ENCODE measurements around the gene TMCC1.

TMCC1 gene

DNA sequence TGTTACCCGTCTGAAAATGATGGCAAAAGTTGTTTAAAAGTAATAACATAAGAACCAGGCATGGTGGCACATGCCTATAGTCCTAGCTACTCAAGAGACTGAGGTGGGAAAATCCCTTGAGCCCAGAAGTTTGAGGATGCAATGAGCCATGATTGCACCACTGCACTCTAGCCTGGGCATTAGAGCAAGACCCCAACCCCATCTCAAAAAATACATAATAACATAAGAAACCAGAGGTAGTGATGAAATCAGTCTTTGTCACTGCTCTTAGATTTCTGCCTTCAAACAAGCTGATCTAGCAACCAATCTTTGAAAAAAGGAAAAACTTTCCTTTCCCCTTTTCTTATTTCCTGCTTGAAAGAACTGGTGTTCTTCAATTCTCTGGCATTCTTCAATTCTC lies 71.3 kb downstream of the TMCC1 start:
- Histone ChIP-seq H3K23ac (ENCODE audit: low read length in 2 of 2) (no peak overlapping the region), H3K14ac (ENCODE audit: low read length in 2 of 2) (no peak overlapping the region), H3K79me1 (replicated peaks; ENCODE audit: low read length, poor library complexity, severe bottlenecking) (peaks cover 13% of the 10 kb centered on the region), H3K27ac (ENCODE audit: low read length, poor library complexity, severe bottlenecking) (no peak overlapping the region), H2BK120ac (ENCODE audit: low read depth, low read length) (no peak overlapping the region), H2BK5ac (ENCODE audit: low read depth, low read length, poor library complexity, severe bottlenecking) (no peak overlapping the region), H3K36me3 (ENCODE audit: control insufficient read depth in 1 of 2, insufficient read depth in 2 of 2, low read depth in 1 of 2, low read length in 2 of 2) (peaks cover 0 to 9% of the 10 kb centered on the region in 2 experiments), H3K27me3 (ENCODE audit: control insufficient read depth in 1 of 2, insufficient read depth in 1 of 2, low read length in 2 of 2) (no peaks in the 10 kb centered on the region), H3K4me3 (ENCODE audit: insufficient read depth in 1 of 2, low read depth in 1 of 2, low read length in 2 of 2) (no peak overlapping the region), H4K8ac (ENCODE audit: low read length) (no peak overlapping the region), H3K4ac (ENCODE audit: low read depth in 1 of 2, low read length in 2 of 2) (no peak overlapping the region), H4K91ac (ENCODE audit: low read length) (no peak overlapping the region), H2BK15ac (ENCODE audit: low read depth, poor library complexity, severe bottlenecking) (no peak overlapping the region), H2AK5ac (ENCODE audit: low read length, severe bottlenecking) (no peak overlapping the region), H3K9me3 (ENCODE audit: control insufficient read depth, low read length) (no peaks in the 10 kb centered on the region), H3K4me2 (ENCODE audit: low read length, poor library complexity, severe bottlenecking) (no peak overlapping the region), H3K9ac (ENCODE audit: low read length) (peak overlapping the region; percentile 81), H3K4me1 (ENCODE audit: control insufficient read depth, insufficient read depth, low read depth, low read length) (peaks cover 1% of the 10 kb centered on the region), H2BK12ac (ENCODE audit: low read length in 2 of 2) (no peak overlapping the region), H2AFZ (ENCODE audit: low read depth, low read length) (no peak overlapping the region), H3K18ac (ENCODE audit: low read depth in 1 of 2, low read length in 2 of 2) (no peak overlapping the region)
- WGBS = 100% methylated on average over 1 of the region's 1 CpG
- no peak for DNase-seq

DNA sequence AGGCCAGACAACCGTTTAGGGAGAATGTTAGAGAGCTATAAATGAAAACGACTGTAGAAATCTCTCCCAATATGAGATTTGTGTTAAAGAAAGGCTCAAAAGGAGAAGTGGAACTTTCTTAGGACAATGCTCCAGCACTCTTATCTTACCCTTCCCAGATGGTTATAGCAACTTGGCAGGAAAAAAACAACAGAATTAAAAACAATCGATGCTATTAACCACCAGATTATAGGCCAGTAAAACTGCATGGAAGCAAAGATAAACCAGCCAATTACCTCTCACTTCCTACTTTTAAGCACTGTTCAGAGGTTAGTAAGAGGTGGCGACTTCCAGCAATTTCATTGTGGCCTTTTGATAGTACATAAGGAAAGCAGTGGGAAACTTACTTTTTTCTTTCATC lies 72.9 kb downstream of the TMCC1 start:
- no peak overlapping the region for H3K18ac ChIP-seq (ENCODE audit: low read depth in 1 of 2, low read length in 2 of 2)
- H2BK15ac ChIP-seq (ENCODE audit: low read depth, poor library complexity, severe bottlenecking) = no peak overlapping the region
- H3K36me3 ChIP-seq (ENCODE audit: control insufficient read depth in 1 of 2, insufficient read depth in 2 of 2, low read depth in 1 of 2, low read length in 2 of 2) = peaks cover 3 to 6% of the 10 kb centered on the region in 2 experiments
- H4K91ac ChIP-seq (ENCODE audit: low read length) = no peak overlapping the region
- no peak overlapping the region for H2BK120ac ChIP-seq (ENCODE audit: low read depth, low read length)
- no peaks in the 10 kb centered on the region for H3K27me3 ChIP-seq (ENCODE audit: control insufficient read depth in 1 of 2, insufficient read depth in 1 of 2, low read length in 2 of 2)
- H3K79me1 ChIP-seq (replicated peaks; ENCODE audit: low read length, poor library complexity, severe bottlenecking) = peaks cover 14% of the 10 kb centered on the region
- no peak overlapping the region for H3K27ac ChIP-seq (ENCODE audit: low read length, poor library complexity, severe bottlenecking)
- no peaks in the 10 kb centered on the region for H3K9me3 ChIP-seq (ENCODE audit: control insufficient read depth, low read length)
- no peak overlapping the region for H2BK12ac ChIP-seq (ENCODE audit: low read length in 2 of 2)
- H3K4me3 ChIP-seq (ENCODE audit: insufficient read depth in 1 of 2, low read depth in 1 of 2, low read length in 2 of 2) = no peak overlapping the region
- no peak overlapping the region for H3K14ac ChIP-seq (ENCODE audit: low read length in 2 of 2)
- H3K23ac ChIP-seq (ENCODE audit: low read length in 2 of 2) = no peak overlapping the region
- H3K4me2 ChIP-seq (ENCODE audit: low read length, poor library complexity, severe bottlenecking) = no peak overlapping the region
- DNase-seq = no peak
- H2BK5ac ChIP-seq (ENCODE audit: low read depth, low read length, poor library complexity, severe bottlenecking) = no peak overlapping the region
- 97% methylated on average over 3 of the region's 4 CpGs for WGBS
- H2AFZ ChIP-seq (ENCODE audit: low read depth, low read length) = no peak overlapping the region
- no peak overlapping the region for H4K8ac ChIP-seq (ENCODE audit: low read length)
- no peaks in the 10 kb centered on the region for H3K4me1 ChIP-seq (ENCODE audit: control insufficient read depth, insufficient read depth, low read depth, low read length)
- no peak overlapping the region for H3K4ac ChIP-seq (ENCODE audit: low read depth in 1 of 2, low read length in 2 of 2)
- H3K9ac ChIP-seq (ENCODE audit: low read length) = no peak overlapping the region
- H2AK5ac ChIP-seq (ENCODE audit: low read length, severe bottlenecking) = no peak overlapping the region

DNA sequence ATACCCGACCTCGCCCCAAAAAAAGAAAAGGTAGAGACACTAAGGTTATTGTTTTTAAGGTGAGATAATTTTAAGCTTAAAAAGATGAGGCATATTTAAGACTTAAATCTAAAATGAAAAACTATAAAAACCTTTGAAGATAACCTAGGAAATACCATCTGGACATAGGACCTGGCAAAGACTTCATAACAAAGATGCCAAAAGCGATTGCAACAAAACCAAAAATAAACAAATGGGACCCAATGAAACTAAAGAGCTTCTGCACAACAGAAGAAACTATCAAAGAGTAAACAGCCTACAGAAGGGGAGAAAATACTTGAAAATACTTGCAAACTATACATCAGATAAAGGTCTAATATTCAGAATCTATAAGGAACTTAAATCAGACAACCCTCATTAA lies 80.9 kb downstream of the TMCC1 start:
- no peak overlapping the region for H2BK120ac ChIP-seq (ENCODE audit: low read depth, low read length)
- no peak overlapping the region for H4K8ac ChIP-seq (ENCODE audit: low read length)
- H4K91ac ChIP-seq (ENCODE audit: low read length) = no peak overlapping the region
- no peak overlapping the region for H3K4ac ChIP-seq (ENCODE audit: low read depth in 1 of 2, low read length in 2 of 2)
- H2AK5ac ChIP-seq (ENCODE audit: low read length, severe bottlenecking) = no peak overlapping the region
- peaks cover 12% of the 10 kb centered on the region for H3K79me1 ChIP-seq (replicated peaks; ENCODE audit: low read length, poor library complexity, severe bottlenecking)
- H3K14ac ChIP-seq (ENCODE audit: low read length in 2 of 2) = no peak overlapping the region
- no peaks in the 10 kb centered on the region for H3K4me1 ChIP-seq (ENCODE audit: control insufficient read depth, insufficient read depth, low read depth, low read length)
- no peak for DNase-seq
- no peak overlapping the region for H2BK5ac ChIP-seq (ENCODE audit: low read depth, low read length, poor library complexity, severe bottlenecking)
- H3K36me3 ChIP-seq (ENCODE audit: control insufficient read depth in 1 of 2, insufficient read depth in 2 of 2, low read depth in 1 of 2, low read length in 2 of 2) = peaks cover 0 to 3% of the 10 kb centered on the region in 2 experiments
- H3K4me3 ChIP-seq (ENCODE audit: insufficient read depth in 1 of 2, low read depth in 1 of 2, low read length in 2 of 2) = no peak overlapping the region
- H2BK15ac ChIP-seq (ENCODE audit: low read depth, poor library complexity, severe bottlenecking) = no peak overlapping the region
- H3K27ac ChIP-seq (ENCODE audit: low read length, poor library complexity, severe bottlenecking) = no peak overlapping the region
- no peak overlapping the region for H3K4me2 ChIP-seq (ENCODE audit: low read length, poor library complexity, severe bottlenecking)
- no peaks in the 10 kb centered on the region for H3K27me3 ChIP-seq (ENCODE audit: control insufficient read depth in 1 of 2, insufficient read depth in 1 of 2, low read length in 2 of 2)
- no peak overlapping the region for H2BK12ac ChIP-seq (ENCODE audit: low read length in 2 of 2)
- 60% methylated on average over 1 of the region's 3 CpGs for WGBS
- no peak overlapping the region for H3K9ac ChIP-seq (ENCODE audit: low read length)
- no peaks in the 10 kb centered on the region for H3K9me3 ChIP-seq (ENCODE audit: control insufficient read depth, low read length)
- H3K23ac ChIP-seq (ENCODE audit: low read length in 2 of 2) = no peak overlapping the region
- H3K18ac ChIP-seq (ENCODE audit: low read depth in 1 of 2, low read length in 2 of 2) = no peak overlapping the region
- no peak overlapping the region for H2AFZ ChIP-seq (ENCODE audit: low read depth, low read length)

DNA sequence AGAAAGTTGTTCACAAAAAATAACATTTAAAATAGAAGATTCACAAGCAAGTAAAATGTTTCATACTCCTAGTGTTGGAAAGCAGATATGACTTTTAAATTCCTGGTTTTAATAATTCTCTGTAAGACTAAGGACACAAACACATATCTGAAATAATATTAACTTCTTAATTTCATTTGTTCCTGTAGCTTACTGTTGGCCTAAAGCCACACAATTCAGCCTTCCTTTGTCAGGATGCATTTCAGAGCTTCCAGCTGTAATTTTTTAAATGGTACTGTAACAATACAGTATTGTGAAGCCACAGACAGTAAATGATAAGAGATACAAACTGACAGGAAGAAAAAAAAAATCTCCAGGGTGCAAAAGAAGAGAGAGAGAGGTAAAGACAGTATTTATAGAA lies 84.2 kb downstream of the TMCC1 start:
- no peak overlapping the region for H3K27ac ChIP-seq (ENCODE audit: low read length, poor library complexity, severe bottlenecking)
- no peaks in the 10 kb centered on the region for H3K4me1 ChIP-seq (ENCODE audit: control insufficient read depth, insufficient read depth, low read depth, low read length)
- H3K14ac ChIP-seq (ENCODE audit: low read length in 2 of 2) = no peak overlapping the region
- H4K91ac ChIP-seq (ENCODE audit: low read length) = no peak overlapping the region
- no peak for DNase-seq
- no peaks in the 10 kb centered on the region for H3K9me3 ChIP-seq (ENCODE audit: control insufficient read depth, low read length)
- H3K79me1 ChIP-seq (replicated peaks; ENCODE audit: low read length, poor library complexity, severe bottlenecking) = peaks cover 13% of the 10 kb centered on the region
- no peaks in the 10 kb centered on the region for H3K27me3 ChIP-seq (ENCODE audit: control insufficient read depth in 1 of 2, insufficient read depth in 1 of 2, low read length in 2 of 2)
- H2AK5ac ChIP-seq (ENCODE audit: low read length, severe bottlenecking) = no peak overlapping the region
- H3K4me3 ChIP-seq (ENCODE audit: insufficient read depth in 1 of 2, low read depth in 1 of 2, low read length in 2 of 2) = no peak overlapping the region
- no peak overlapping the region for H2AFZ ChIP-seq (ENCODE audit: low read depth, low read length)
- no peak overlapping the region for H2BK5ac ChIP-seq (ENCODE audit: low read depth, low read length, poor library complexity, severe bottlenecking)
- no peaks in the 10 kb centered on the region for H3K36me3 ChIP-seq (ENCODE audit: control insufficient read depth in 1 of 2, insufficient read depth in 2 of 2, low read depth in 1 of 2, low read length in 2 of 2)
- no peak overlapping the region for H2BK120ac ChIP-seq (ENCODE audit: low read depth, low read length)
- no peak overlapping the region for H4K8ac ChIP-seq (ENCODE audit: low read length)
- no peak overlapping the region for H3K4ac ChIP-seq (ENCODE audit: low read depth in 1 of 2, low read length in 2 of 2)
- H3K9ac ChIP-seq (ENCODE audit: low read length) = no peak overlapping the region
- H3K4me2 ChIP-seq (ENCODE audit: low read length, poor library complexity, severe bottlenecking) = no peak overlapping the region
- H2BK12ac ChIP-seq (ENCODE audit: low read length in 2 of 2) = no peak overlapping the region
- no peak overlapping the region for H3K18ac ChIP-seq (ENCODE audit: low read depth in 1 of 2, low read length in 2 of 2)
- no peak overlapping the region for H3K23ac ChIP-seq (ENCODE audit: low read length in 2 of 2)
- H2BK15ac ChIP-seq (ENCODE audit: low read depth, poor library complexity, severe bottlenecking) = no peak overlapping the region
